Stimulated activated CD8-positive, alpha-beta memory T cell treated with anti-CD3 and anti-CD28 coated beads, Interleukin-7, amount 100 ng/mL, for 48 hours (primary cell): ENCODE data around the gene MS4A7.
A peak's percentile ranks its signal among the peaks of the same experiment; 100 is the strongest.
"Not testable (repeated sequence)": the region's sequence is repeated elsewhere in the genome, so short reads cannot be mapped to it uniquely, and the experiment has no call there.

ENCODE experiments used
- DNase-seq, 2 donors: peaks; one replicate each; pipeline ENCODE4 v3.0.0-alpha.2; 2020; ENCODE audit warnings: low read depth in 1 of 2; ENCODE audit errors: extremely low read depth in 1 of 2

Gene MS4A7

GRCh38 chr11:60378354-60378753, at the start of gene MS4A7:
TSS of gene MS4A7 (plus strand) at chr11:60378532. CDS start at chr11:60383142, 4,610 bp downstream.
- no peak for DNase-seq

- DNase-seq, result no peak
Measured at GRCh38 chr11:60332846-60333245, 45.5 kb upstream of the MS4A7 start.

DNA sequence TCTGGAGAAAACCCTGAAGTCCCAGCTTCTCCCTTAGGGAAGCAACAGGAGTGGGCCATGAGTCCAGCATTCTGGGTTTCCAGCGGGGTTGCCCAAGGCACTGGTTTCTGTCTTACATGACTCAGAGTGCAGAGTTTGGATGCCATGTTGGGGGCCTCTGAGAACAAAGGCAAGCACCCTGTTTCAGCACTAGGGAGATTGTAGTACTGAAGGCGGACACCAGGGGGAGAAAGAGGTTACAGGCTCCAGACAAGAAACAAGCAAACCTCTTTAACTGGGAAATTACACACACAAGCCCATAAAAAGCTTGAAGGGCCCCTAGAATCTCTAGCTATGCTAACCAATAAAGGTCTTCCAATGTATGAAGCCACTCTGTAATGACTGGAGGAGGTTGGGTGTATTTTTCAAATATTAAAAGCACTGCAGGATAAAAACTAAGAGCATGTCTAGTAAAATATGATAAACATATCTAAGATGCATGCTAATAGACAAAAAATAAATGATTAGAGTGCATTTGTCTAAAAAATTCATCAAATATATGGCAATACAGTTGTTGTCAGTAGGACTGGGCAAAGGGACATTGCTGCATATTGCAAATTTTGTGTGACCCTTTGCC, 44.2 kb upstream of the MS4A7 start:
- DNase-seq, result peak; percentile 27 to 53

DNA sequence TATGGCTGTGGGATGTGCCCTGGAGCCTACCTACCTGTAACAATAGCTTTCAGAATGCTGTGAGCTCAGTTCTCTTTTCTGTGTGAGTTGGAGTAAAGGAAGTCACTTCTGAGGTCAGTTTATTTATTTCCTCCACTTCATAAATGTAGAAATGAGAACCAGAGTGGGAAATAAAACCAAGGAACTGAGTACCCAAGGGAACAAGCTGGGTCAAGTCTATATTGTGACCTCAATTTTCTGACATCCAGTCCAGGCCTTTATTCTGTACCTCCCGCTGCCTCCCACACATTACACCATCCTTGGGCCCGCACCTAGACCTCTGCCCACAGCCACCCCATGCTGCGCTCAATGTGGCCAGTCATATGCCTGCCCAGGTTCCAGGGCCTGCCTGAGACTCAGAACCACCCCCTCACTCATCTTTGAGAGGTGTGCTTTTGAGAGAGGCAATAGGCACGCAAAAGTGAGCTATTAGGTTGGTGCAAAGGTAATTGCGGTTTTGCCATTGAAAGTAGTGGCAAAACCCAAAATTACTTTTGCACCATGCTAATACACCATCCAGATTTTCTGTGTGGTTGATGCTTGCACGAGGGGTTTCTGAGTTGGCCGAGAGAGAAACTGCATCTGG, 41.5 kb upstream of the MS4A7 start:
- no peak for DNase-seq

DNA sequence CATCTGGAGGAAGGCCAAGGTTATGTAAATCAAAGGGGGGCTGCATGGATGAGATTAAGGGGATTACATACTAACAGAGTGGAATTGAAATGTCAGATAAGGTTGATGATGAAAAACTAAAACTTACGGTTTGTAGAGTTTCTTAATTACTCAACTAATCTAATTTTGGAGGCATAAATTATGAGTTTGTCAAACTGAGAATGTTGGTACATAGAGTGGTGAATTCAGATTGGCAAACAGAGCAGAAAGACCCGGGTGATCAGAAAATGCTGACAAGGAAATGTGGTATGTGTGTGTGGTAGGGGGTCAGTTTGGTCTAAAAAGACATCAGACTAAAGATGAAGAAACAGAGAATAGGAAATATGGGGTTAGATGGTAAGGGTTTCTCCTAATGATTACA, 40.3 kb upstream of the MS4A7 start:
- no peak for DNase-seq

GRCh38 chr11:60339356-60339755, 39.0 kb upstream of the MS4A7 start:
- DNase-seq, result no peak

DNA sequence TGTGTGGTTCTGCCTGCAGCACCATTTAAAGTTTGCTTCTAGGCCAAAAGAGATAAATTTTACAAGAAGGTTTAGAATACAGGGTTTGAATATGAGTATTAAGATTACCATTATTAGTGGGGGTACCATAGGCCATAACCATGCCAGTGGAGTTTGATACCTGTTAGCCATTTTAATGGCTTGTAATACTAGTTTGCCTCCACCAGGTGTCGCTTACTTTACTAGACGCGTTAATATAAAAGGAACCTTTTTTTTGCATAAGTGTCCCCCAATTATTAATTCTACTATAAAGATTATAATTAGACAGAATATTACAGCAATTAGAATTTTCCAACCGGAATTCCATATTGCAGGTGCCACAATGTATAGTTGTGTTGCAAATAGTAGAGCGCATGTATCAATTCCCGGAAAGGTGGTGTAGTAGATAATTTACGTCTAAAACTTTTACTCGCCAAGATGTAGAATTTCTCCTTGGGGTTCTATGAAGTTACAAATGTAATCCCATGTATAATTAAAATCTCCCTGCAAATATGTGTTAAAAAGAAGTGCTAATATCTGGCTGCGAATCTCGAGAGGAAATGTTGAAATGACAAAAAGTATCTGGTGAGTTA, 35.1 kb upstream of the MS4A7 start:
- DNase-seq, result no peak

DNA sequence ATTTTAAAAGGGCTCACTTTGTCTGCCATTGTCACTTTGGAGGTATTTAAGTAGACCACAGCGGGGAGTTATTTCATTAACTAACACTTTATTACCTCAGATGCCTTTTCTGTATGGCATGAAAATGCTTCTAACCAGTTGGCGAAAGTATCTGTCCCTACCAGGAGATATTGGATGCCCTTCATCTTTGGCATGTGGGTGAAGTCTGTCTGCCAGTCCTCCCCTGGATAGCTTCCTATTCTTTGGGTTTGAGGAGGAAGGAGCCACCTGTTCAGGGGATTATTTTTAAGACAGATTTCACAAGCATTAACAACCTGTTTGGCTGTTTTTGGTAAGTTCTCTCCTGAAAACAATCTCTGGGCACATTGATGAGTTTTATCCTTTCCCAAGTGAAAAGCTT, 34.2 kb upstream of the MS4A7 start:
- DNase-seq, result no peak

DNA sequence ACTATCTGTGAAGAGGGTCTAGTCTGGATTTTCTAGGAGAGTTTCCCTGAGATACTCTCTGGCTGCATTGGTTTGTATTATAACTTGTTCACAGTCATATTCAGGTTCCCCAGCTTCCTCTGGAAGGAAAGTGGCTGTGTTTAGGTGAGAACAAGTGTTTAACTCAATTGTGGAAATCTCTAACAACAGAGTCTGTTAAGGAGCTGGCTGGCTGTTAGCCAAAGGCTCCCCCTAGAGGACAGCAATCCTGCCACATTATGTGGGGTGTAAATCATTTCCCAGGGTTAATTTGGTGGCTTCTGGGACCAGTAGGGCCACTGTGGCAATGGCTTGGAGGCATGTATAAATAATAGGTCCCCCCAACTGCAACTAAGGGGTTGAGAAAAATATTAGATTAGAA, 32.8 kb upstream of the MS4A7 start:
- no peak for DNase-seq

- DNase-seq, result no peak
Measured at GRCh38 chr11:60347084-60347797, 31.1 kb upstream of the MS4A7 start.

- no peak for DNase-seq
Measured at GRCh38 chr11:60348116-60348515, 30.2 kb upstream of the MS4A7 start.

DNA sequence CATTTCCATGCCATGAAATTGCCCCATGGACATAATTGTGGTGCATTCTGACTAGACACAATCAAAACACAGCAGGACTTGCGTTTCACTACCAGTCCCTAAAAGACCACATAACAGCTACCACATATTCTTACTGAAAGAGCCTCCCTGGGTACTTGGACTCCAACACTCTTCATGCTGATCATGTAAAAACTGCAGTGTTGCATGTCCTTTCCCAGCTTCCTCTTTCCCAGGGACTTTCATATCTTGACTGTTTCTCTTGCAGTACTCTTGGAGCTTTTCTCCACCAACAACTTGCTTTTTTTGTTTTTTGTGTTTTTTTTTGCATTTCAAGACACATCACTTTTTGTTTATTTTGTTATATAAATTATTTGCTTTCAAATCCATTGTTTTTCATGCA, 28.3 kb upstream of the MS4A7 start:
- DNase-seq, result no peak

GRCh38 chr11:60357771-60358170, 20.6 kb upstream of the MS4A7 start:
- DNase-seq, result no peak

DNA sequence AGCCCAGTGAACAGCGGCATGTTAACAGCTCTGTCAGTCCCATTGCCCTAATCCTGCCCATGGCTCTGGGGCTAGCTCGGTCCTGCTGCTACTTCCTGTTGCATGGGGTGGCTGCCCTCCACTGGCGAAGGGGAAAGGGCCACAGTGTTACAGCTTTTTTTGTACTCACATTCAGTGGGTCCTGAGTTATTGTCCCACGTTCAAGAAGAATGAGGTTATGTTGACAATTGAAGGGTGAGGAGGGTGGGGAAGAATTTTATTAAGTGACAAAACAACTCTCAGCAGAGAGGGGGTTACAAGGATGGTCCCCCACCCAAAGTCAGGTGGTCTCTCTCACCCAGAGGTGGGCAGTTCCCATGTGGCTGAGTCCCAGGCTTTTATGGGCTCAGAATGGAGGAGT, 17.7 kb upstream of the MS4A7 start:
- DNase-seq, result no peak

- DNase-seq, result no peak
Measured at GRCh38 chr11:60362241-60362640, 16.1 kb upstream of the MS4A7 start.

GRCh38 chr11:60363542-60364470, 14.5 kb upstream of the MS4A7 start:
- peak in 1 of 2 donors; percentile 19 for DNase-seq

- not testable (repeated sequence) for DNase-seq
Measured at GRCh38 chr11:60366262-60366904, 11.9 kb upstream of the MS4A7 start.

DNA sequence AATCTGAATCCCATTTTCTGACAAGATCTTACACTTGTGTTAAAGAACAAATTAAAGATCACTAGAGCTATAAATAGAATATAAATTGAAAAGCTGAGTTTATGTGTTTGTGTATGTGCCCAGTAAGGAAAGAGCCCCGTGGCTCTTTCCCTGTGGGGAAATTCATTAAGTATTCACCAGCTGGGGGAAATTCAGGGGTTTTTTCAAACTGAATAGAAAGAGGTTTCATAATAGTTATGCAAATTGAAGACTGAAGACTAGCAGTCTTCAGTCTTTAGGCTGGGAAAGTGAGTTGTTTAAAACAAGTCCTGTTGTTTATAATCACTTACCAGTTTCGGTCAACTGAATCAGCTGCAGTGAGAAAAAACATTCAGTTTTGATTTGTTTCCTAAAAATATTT, 11.3 kb upstream of the MS4A7 start:
- DNase-seq, result no peak

DNA sequence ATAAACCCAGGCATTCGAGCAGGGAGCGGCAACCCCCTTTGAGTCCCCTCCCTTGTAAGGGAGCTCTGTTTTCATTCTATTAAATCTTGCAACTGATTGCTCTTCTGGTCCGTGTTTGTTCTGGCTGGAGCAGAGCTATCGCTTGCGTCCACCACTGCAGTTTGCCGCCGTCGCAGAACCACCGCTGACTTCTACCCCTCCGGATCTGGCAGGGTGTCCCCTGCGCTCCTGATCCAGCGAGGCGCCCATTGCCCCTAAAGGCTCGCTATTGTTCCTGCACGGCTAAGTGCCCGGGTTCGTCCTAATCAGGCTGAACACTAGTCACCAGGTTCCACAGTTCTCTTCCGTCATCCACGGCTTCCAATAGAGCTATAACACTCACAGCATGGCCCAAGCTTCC, 10.4 kb upstream of the MS4A7 start:
- DNase-seq, result no peak

DNA sequence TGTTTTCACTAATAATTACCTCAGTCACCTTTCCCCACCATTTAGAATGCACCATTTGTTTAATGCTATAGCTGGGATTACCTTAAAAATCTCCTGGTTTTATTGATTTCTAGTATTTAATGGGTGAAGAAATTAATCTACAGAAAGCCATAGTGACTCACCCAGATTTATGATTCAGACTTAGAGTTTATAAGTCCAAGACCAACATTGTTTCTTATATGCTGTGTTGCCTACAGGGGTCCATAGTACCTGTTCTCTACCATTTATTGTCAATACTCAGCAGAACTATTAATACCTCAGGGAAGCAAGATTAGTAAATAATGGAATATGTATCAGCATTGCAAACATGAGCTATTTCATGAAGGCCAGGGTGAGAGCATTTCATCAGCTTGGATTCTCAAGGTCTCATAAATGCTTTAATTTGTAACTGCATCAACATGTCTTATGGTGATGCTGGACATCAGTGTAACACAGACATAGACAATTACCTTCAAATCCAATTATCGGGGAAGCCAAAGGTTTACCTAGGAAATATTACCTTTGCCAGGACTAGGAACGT, 8.0 kb upstream of the MS4A7 start:
- DNase-seq, result no peak
